A549 treated with RU486 at 1 μM for 4 hours (cell line): ENCODE results near the gene RBFA. TPM values are rescaled to one million over a fixed set of nuclear protein-coding genes. Genes with fewer than 3 reads are reported as not detected.

Source experiments
- total RNA-seq: library from RNA; stranded (reverse); fragments of 200-300 nt; extraction: Qiagen RNA extraction; gene quantifications from 5 replicates; pipeline ENCODE4 v1.2.3, GENCODE V29; 2022; ENCODE audit warnings: low read depth

RBFA gene
- 29.6 to 31.1 TPM (median 30.4 TPM) in 5 replicates for total RNA-seq

DNA sequence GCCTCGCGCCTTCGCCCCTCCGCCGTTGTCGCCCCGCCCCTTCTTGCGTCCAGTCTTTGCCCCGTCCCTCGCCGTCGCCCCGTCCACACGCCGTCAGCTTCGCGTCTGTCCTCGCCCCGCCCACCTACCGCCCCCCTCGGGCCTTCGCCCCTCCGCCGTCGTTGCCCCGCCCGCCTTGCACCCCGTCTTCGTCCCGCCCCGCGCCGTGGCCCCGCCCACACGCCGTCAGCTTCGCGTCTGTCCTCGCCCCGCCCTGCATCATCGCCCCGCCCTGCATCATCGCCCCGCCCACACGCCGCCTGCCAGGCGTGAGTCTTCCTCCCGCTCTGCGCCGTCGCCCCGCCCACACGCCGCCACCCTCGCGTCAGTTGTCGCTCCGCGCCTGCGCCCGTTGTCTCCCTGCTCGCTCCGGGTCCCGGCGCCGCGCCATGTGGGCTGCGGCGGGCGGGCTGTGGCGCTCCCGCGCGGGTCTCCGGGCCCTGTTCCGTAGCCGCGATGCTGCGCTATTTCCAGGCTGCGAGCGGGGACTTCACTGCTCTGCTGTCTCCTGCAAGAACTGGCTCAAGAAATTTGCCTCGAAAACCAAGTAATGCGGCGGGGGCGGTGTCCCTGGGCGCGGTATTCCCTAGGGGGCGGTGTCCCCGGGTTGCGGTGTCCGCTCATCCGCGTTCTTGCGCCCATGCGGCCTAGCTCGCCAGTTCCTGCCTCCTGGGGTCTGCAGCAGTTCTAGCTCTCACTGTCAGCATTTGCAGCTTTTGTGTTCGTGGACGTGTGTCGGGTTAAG is at the start of gene RBFA:
RBFA (plus strand) TSS at position 367 of the 784 bp plus-strand sequence; CDS start at position 429, 62 bp downstream.

GRCh38 chr18:79988451-79989194 is 45.6 kb upstream of the RBFA start, which contains the start of gene TXNL4A:
TSS of gene TXNL4A (minus strand) at chr18:79988563. CDS start at chr18:79988392, 171 bp downstream.

Other genes with a start within 250 kb of the RBFA start
- gene KCNG2, start 236.5 kb upstream of the RBFA start, total RNA-seq = not detected in 5 replicates
- 10.8 to 19.1 TPM (median 16.9 TPM) in 5 replicates for gene SLC66A2, start 82.8 kb upstream of the RBFA start, total RNA-seq
- gene HSBP1L1, start 69.8 kb upstream of the RBFA start, total RNA-seq = 12.2 to 13.2 TPM (median 12.7 TPM) in 5 replicates
- 84.5 to 157 TPM (median 147 TPM) in 5 replicates for gene TXNL4A, start 45.9 kb upstream of the RBFA start, total RNA-seq
- 10.0 to 12.1 TPM (median 11.6 TPM) in 5 replicates for gene ADNP2, start 74.8 kb downstream of the RBFA start, total RNA-seq
- gene PARD6G, start 213.1 kb downstream of the RBFA start, total RNA-seq = 2.0 to 4.1 TPM (median 2.9 TPM) in 5 replicates